C4-2B (cell line): Measurements from ENCODE around the gene LRRC2.
A peak's percentile ranks its signal among the peaks of the same experiment; 100 is the strongest.
"Not testable (repeated sequence)": the region's sequence is repeated elsewhere in the genome, so short reads cannot be mapped to it uniquely, and the experiment has no call there.

Source experiments
- H3K27ac ChIP-seq: fragments of 450-650 bp; 2 replicates; pipeline ENCODE4 v1.5.1; 2017
- CTCF ChIP-seq: fragments of 450-650 bp; conservative IDR thresholded peaks from 2 replicates; pipeline ENCODE4 v1.5.1; 2017; ENCODE audit warnings: mild to moderate bottlenecking
- ZFX ChIP-seq: fragments of 450-650 bp; IDR thresholded peaks from 2 replicates; pipeline ENCODE4 v1.6.1; 2017

Gene LRRC2

GRCh38 chr3:46500656-46501635, 65.2 kb downstream of the LRRC2 start:
- TF ChIP-seq ZFX, result no peak
- no peak for TF ChIP-seq CTCF
- H3K27ac ChIP-seq, result no peak overlapping the region

GRCh38 chr3:46498916-46499519, 67.1 kb downstream of the LRRC2 start:
- no peak overlapping the region for H3K27ac ChIP-seq
- no peak for TF ChIP-seq ZFX
- no peak for TF ChIP-seq CTCF

GRCh38 chr3:46497556-46498265, 68.4 kb downstream of the LRRC2 start, which contains the start of gene RTP3:
RTP3 (plus strand) TSS chr3:46497976; CDS start chr3:46498063, 87 bp downstream.
- no peak for TF ChIP-seq ZFX
- no peak for TF ChIP-seq CTCF
- no peak within 1 kb of the TSS for H3K27ac ChIP-seq

GRCh38 chr3:46496746-46497555, 69.2 kb downstream of the LRRC2 start:
- H3K27ac ChIP-seq, result no peak overlapping the region

GRCh38 chr3:46495901-46496456, 70.1 kb downstream of the LRRC2 start:
- TF ChIP-seq ZFX (no peak), CTCF (no peak)
- no peak overlapping the region for H3K27ac ChIP-seq

More at GRCh38 chr3:46496746-46497555, 69.2 kb downstream of the LRRC2 start:
- TF ChIP-seq ZFX, result no peak
- TF ChIP-seq CTCF, result peak; percentile 20

- H3K27ac ChIP-seq, result not testable (repeated sequence)
These were observed 71.6 kb downstream of the LRRC2 start for GRCh38 chr3:46494491-46494890.
